Measurements from ENCODE around the gene SNRK. TPM values are rescaled to one million over a fixed set of nuclear protein-coding genes. Genes with fewer than 3 reads are reported as not detected.

SNRK gene
- total RNA-seq, 2 experiments from 2014 or later = 215 to 217 TPM

- CTCF ChIA-PET = interaction anchor here (0.9 kb wide), 1 partner anchor 9 kb away, joined by 3 read pairs; no protein-coding TSS in a partner anchor
- peaks cover 60% of the 10 kb centered on the region for H3K36me3 Mint-ChIP-seq (ENCODE audit: low read depth)
Observed at GRCh38 chr3:43287500-43287873, 1.1 kb downstream of the SNRK start.

GRCh38 chr3:43288366-43288765 is 2.0 kb downstream of the SNRK start:
- no peaks in the 10 kb centered on the region for H3K9me3 Mint-ChIP-seq
- ATAC-seq (ENCODE audit: poor library complexity) = peak; percentile 23
- H3K27me3 ChIP-seq (ENCODE audit: control insufficient read depth in 1 of 2, insufficient read depth in 2 of 2, low read length in 2 of 2) = no peaks in the 10 kb centered on the region
- ChIA-PET POLR2A (interaction anchor here (0.6 to 5.7 kb wide), 6 partner anchors 9 to 190 kb away, joined by 3 to 122 read pairs (median 5); no protein-coding TSS in a partner anchor), CTCF (no interaction called here)
- H3K27ac Mint-ChIP-seq = peak overlapping the region; percentile 97
- H3K36me3 ChIP-seq (ENCODE audit: insufficient read depth, low read length) = peaks cover 10% of the 10 kb centered on the region
- intact Hi-C loops (cut with DNase I, micrococcal nuclease) = loop anchor here (5.0 kb wide), 7 partner anchors 39 to 214 kb away; partner anchors contain the start of gene POMGNT2 (in 1 of the 2)
- peak overlapping the region; percentile 96 for H3K4me3 Mint-ChIP-seq
- DNase-seq = peak in 3 of 14 experiments; percentile 50 to 79 (median 50)
- peak overlapping the region; percentile 70 for H3K4me3 ChIP-seq (ENCODE audit: low read length)
- peaks cover 68% of the 10 kb centered on the region for H3K36me3 Mint-ChIP-seq (ENCODE audit: low read depth)
- peaks cover 58% of the 10 kb centered on the region for H3K4me1 Mint-ChIP-seq (ENCODE audit: low read depth)
- peak overlapping the region; percentile 36 to 70 for H3K27ac ChIP-seq (ENCODE audit: low read depth in 1 of 2, low read length in 2 of 2)
- TF ChIP-seq, protein P1, sequence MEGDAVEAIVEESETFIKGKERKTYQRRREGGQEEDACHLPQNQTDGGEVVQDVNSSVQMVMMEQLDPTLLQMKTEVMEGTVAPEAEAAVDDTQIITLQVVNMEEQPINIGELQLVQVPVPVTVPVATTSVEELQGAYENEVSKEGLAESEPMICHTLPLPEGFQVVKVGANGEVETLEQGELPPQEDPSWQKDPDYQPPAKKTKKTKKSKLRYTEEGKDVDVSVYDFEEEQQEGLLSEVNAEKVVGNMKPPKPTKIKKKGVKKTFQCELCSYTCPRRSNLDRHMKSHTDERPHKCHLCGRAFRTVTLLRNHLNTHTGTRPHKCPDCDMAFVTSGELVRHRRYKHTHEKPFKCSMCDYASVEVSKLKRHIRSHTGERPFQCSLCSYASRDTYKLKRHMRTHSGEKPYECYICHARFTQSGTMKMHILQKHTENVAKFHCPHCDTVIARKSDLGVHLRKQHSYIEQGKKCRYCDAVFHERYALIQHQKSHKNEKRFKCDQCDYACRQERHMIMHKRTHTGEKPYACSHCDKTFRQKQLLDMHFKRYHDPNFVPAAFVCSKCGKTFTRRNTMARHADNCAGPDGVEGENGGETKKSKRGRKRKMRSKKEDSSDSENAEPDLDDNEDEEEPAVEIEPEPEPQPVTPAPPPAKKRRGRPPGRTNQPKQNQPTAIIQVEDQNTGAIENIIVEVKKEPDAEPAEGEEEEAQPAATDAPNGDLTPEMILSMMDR (IDR thresholded peaks at IDR 0.05) = no peak
- peaks cover 4% of the 10 kb centered on the region for H3K27me3 Mint-ChIP-seq
- no peaks in the 10 kb centered on the region for H3K9me3 ChIP-seq (ENCODE audit: control insufficient read depth in 1 of 2, insufficient read depth in 1 of 2, low read length in 2 of 2)
- peaks cover 47% of the 10 kb centered on the region for H3K4me1 ChIP-seq (ENCODE audit: insufficient read depth, low read length)

More at GRCh38 chr3:43287500-43287873, 1.1 kb downstream of the SNRK start:
- no peak for DNase-seq
- POLR2A ChIA-PET = interaction anchor here (0.7 to 5.7 kb wide), 10 partner anchors 10 to 125 kb away, joined by 3 to 122 read pairs (median 11); no protein-coding TSS in a partner anchor
- peaks cover 4% of the 10 kb centered on the region for H3K27me3 Mint-ChIP-seq
- peaks cover 49% of the 10 kb centered on the region for H3K4me1 Mint-ChIP-seq (ENCODE audit: low read depth)
- peak overlapping the region; percentile 96 for H3K4me3 Mint-ChIP-seq
- peak overlapping the region; percentile 36 to 70 for H3K27ac ChIP-seq (ENCODE audit: low read depth in 1 of 2, low read length in 2 of 2)
- ATAC-seq (ENCODE audit: poor library complexity) = no peak
- H3K27me3 ChIP-seq (ENCODE audit: control insufficient read depth in 1 of 2, insufficient read depth in 2 of 2, low read length in 2 of 2) = no peaks in the 10 kb centered on the region
- TF ChIP-seq, protein P1 (IDR thresholded peaks at IDR 0.05) = no peak
- H3K4me3 ChIP-seq (ENCODE audit: low read length) = peak overlapping the region; percentile 70
- intact Hi-C loops (cut with DNase I, micrococcal nuclease) = loop anchor here (1.0 to 5.0 kb wide), 10 partner anchors 9 to 215 kb away; partner anchors contain the start of gene POMGNT2 (in 1 of the 2)
- H3K9me3 Mint-ChIP-seq = no peaks in the 10 kb centered on the region
- H3K36me3 ChIP-seq (ENCODE audit: insufficient read depth, low read length) = peaks cover 7% of the 10 kb centered on the region
- peaks cover 38% of the 10 kb centered on the region for H3K4me1 ChIP-seq (ENCODE audit: insufficient read depth, low read length)
- H3K9me3 ChIP-seq (ENCODE audit: control insufficient read depth in 1 of 2, insufficient read depth in 1 of 2, low read length in 2 of 2) = no peaks in the 10 kb centered on the region
- peak overlapping the region; percentile 97 for H3K27ac Mint-ChIP-seq

DNA sequence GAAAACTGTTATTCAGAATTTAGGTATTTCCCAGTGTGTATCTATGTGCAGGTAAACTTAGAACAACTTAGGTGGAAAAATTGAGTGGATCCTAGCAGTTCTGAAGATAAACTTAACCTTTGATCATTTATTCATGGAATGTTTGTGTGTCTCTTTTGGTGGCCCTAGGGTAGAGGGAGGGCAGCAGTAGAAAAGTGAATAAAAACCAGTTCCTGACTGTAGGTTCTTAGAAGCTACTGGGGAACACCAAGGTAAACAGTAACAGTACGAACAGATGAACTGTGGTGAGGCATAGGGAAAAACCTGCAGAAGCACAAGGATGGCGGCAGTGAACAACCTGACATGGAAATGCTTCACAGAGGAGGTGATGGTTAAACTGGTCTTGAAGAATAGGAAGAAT is 2.5 kb downstream of the SNRK start:
- Mint-ChIP-seq H3K36me3 (ENCODE audit: low read depth) (peaks cover 68% of the 10 kb centered on the region), H3K4me1 (ENCODE audit: low read depth) (peaks cover 61% of the 10 kb centered on the region), H3K27me3 (peaks cover 4% of the 10 kb centered on the region), H3K9me3 (no peaks in the 10 kb centered on the region), H3K4me3 (peak overlapping the region; percentile 96), H3K27ac (peak overlapping the region; percentile 97)
- peak overlapping the region; percentile 70 for H3K4me3 ChIP-seq (ENCODE audit: low read length)
- peaks cover 10% of the 10 kb centered on the region for H3K36me3 ChIP-seq (ENCODE audit: insufficient read depth, low read length)
- intact Hi-C loops (cut with DNase I, micrococcal nuclease) = loop anchor here (5.0 kb wide), 7 partner anchors 38 to 213 kb away; partner anchors contain the start of gene POMGNT2 (in 1 of the 2)
- TF ChIP-seq, protein P1 (IDR thresholded peaks at IDR 0.05) = no peak
- no peaks in the 10 kb centered on the region for H3K9me3 ChIP-seq (ENCODE audit: control insufficient read depth in 1 of 2, insufficient read depth in 1 of 2, low read length in 2 of 2)
- ChIA-PET CTCF (no interaction called here), POLR2A (interaction anchor here (0.9 to 5.7 kb wide), 5 partner anchors 9 to 126 kb away, joined by 3 to 122 read pairs (median 5); no protein-coding TSS in a partner anchor)
- ATAC-seq (ENCODE audit: poor library complexity) (no peak), DNase-seq (no peak)
- peaks cover 51% of the 10 kb centered on the region for H3K4me1 ChIP-seq (ENCODE audit: insufficient read depth, low read length)
- peak overlapping the region; percentile 36 to 70 for H3K27ac ChIP-seq (ENCODE audit: low read depth in 1 of 2, low read length in 2 of 2)
- no peaks in the 10 kb centered on the region for H3K27me3 ChIP-seq (ENCODE audit: control insufficient read depth in 1 of 2, insufficient read depth in 2 of 2, low read length in 2 of 2)

Data from CD4-positive, alpha-beta T cell (primary cell).